WI38 (cell line): ENCODE measurements around the gene PSEN1.

Source experiments
- H3K4me3 ChIP-seq: 2 replicates; pipeline ENCODE4 v1.5.1; 2011; ENCODE audit warnings: low read depth, mild to moderate bottlenecking, control low read depth, low read length
- CTCF ChIP-seq: IDR thresholded peaks from 2 replicates; pipeline ENCODE4 v1.5.1; 2012; ENCODE audit warnings: low read depth, mild to moderate bottlenecking, control low read depth, low read length

Gene PSEN1

GRCh38 chr14:73238424-73238852, 102.1 kb downstream of the PSEN1 start:
- no peak for TF ChIP-seq CTCF
- peak overlapping the region; percentile 41 for H3K4me3 ChIP-seq

GRCh38 chr14:73238941-73239340, 102.6 kb downstream of the PSEN1 start:
- TF ChIP-seq CTCF: no peak
- no peak overlapping the region for H3K4me3 ChIP-seq

- TF ChIP-seq CTCF: no peak
- H3K4me3 ChIP-seq: peak overlapping the region; percentile 18
Measured at GRCh38 chr14:73239393-73240241, 103.3 kb downstream of the PSEN1 start.

- no peak for TF ChIP-seq CTCF
- no peak overlapping the region for H3K4me3 ChIP-seq
Measured at GRCh38 chr14:73240816-73241480, 104.6 kb downstream of the PSEN1 start.

GRCh38 chr14:73241481-73242165, 105.3 kb downstream of the PSEN1 start:
- TF ChIP-seq CTCF: no peak
- H3K4me3 ChIP-seq: no peak overlapping the region

GRCh38 chr14:73242357-73242901, 106.1 kb downstream of the PSEN1 start:
- TF ChIP-seq CTCF: no peak
- H3K4me3 ChIP-seq: no peak overlapping the region
